GM19035 (cell line): ENCODE data around the gene HERC4.

Experiments
- ATAC-seq: cut with Tn5 transposase; IDR thresholded peaks from one replicate; pipeline ENCODE4 v1.9.1; 2021; ENCODE audit not compliant: unreplicated experiment

The HERC4 gene, protein sequence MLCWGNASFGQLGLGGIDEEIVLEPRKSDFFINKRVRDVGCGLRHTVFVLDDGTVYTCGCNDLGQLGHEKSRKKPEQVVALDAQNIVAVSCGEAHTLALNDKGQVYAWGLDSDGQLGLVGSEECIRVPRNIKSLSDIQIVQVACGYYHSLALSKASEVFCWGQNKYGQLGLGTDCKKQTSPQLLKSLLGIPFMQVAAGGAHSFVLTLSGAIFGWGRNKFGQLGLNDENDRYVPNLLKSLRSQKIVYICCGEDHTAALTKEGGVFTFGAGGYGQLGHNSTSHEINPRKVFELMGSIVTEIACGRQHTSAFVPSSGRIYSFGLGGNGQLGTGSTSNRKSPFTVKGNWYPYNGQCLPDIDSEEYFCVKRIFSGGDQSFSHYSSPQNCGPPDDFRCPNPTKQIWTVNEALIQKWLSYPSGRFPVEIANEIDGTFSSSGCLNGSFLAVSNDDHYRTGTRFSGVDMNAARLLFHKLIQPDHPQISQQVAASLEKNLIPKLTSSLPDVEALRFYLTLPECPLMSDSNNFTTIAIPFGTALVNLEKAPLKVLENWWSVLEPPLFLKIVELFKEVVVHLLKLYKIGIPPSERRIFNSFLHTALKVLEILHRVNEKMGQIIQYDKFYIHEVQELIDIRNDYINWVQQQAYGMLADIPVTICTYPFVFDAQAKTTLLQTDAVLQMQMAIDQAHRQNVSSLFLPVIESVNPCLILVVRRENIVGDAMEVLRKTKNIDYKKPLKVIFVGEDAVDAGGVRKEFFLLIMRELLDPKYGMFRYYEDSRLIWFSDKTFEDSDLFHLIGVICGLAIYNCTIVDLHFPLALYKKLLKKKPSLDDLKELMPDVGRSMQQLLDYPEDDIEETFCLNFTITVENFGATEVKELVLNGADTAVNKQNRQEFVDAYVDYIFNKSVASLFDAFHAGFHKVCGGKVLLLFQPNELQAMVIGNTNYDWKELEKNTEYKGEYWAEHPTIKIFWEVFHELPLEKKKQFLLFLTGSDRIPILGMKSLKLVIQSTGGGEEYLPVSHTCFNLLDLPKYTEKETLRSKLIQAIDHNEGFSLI

DNA sequence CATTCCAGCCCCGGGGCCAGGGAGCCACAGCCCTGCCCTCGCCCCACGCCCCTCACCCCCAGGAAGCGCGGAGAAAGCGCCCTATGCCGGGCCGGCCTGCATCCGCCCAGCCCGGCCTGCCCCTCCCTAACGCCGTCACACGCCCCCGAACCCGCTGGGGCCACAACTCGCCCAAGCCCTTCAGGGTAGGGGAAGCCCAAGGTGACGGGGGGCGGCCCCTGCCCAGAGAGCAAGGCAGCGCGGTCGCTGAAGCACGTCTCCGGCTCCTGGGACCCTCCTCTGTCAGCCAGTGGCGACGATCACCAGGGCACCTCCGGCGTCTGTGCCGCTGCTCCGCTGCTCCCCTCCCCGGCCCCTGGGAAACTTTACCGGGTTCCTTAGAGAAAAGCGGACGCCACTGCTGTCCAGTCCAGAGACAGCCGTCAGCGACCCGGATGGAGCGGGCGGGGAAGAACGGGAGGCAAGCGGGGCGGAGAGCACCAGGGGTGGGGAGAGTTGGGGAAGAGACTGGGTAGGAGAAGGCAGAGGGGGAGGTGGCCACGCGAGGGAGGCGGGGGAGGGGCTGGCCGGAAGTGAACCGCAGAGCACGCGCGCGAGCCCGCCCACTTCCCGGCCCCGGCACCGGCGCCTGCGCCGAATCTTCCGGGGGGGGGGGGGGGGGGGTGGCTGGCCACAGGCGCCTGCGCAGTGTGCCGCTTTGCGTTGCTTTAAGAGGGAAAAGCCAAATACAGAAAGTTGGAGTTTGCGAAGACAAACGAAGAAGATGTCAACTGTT, at the start of gene HERC4:
TSS of gene HERC4 (minus strand) at position 509 of the 775 bp plus-strand sequence. CDS start 2,175 bp downstream, outside the sequence.
- ATAC-seq = peak; percentile 89

DNA sequence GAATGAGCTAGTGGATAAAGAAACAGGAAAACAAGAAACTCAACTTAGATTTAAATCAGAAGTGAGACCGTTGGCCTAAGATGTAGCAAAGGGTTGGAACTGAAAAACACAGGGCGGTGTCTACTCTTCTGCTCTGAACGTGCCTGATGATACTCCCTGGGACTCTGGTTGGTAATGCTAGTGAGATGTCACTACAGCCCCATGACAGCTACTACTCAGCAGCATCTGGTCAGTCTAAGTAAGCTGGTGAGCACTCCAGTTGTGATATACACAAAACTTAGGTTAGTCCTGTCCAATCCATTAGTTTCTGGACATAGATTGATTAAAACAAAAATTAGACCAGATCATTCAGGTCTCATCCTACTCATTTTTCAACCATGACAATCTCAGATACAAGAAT, 49.6 kb upstream of the HERC4 start:
- no peak for ATAC-seq

DNA sequence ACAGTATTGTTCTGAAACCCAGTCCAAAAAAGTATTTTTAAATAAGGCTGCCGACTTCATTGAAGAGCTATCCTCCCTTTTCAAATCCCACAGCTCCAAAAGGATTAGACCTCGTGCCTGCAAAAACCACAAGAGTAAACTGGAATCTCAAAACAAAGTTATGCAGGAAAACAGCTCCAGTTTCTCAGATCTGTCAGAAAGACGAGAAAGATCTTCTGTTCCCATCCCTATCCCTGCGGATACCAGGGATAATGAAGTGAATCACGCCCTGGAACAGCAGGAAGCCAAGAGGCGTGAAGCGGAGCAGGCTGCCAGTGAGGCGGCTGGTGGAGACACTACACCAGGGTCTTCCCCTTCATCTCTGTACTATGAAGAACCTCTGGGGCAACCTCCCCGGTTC, 46.8 kb upstream of the HERC4 start:
- no peak for ATAC-seq

DNA sequence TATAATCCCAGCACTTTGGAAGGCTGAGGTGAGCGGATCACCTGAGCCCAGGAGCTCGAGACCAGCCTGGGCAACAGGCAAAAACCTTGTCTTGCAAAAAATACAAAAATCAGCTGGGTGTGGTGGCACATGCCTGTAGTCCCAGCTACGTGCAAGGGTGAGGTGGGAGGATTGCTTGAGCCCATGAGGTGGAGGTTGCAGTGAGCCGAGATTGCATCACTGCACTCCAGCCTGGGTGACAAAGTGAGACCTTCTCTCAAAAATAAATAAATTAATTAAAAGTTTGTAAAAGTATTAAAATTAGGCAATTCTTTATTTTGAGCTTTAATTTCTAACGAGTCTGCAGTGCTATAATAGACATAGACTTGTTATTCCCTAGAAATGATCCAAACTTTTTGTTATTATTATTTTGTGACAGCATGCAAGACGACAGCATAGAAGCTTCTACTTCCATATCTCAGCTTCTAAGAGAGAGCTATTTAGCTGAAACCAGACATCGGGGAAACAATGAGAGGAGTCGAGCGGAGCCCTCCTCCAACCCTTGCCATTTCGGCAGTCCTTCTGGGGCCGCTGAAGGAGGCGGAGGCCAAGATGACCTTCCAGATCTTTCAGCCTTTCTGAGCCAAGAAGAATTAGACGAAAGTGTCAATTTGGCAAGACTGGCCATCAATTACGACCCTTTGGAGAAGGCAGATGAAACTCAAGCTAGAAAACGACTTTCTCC, 46.1 kb upstream of the HERC4 start:
- ATAC-seq = no peak

DNA sequence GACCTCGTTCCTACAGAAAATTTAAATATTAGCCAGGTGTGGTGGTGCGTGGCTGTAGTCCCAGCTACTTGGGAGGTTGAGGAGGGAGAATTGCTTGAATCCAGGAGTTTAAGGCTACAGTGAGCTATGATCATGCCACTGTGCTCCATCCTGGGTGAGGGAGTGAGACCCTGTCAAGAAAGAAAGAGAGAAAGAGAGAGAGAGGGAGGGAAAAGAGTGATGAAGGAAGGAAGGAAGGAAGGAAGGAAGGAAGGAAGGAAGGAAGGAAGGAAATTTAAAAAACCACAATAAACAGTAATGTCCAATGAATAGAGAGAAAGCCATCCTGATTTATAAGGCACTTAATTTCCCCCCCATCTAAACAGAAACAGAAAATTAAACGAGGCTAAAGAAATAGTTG, 43.6 kb upstream of the HERC4 start:
- no peak for ATAC-seq

DNA sequence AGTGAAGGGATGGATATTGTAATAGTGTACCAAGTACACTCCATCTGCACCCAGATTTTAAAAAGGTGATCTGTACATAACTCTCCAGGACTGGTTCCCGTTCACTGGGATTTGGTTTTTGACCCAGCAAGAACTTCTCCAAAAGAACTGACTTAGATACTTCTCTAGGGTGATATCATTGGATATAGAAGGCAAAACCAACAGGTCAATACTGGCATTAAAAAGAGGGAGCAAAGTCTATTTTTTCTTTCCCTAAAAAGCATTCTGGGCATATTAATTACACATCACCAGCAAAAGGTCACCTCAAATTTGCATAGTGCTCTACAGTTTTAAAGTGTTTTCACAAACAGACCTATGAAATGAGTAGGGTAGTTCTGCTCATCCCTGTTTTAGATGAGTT, 37.8 kb upstream of the HERC4 start:
- no peak for ATAC-seq

DNA sequence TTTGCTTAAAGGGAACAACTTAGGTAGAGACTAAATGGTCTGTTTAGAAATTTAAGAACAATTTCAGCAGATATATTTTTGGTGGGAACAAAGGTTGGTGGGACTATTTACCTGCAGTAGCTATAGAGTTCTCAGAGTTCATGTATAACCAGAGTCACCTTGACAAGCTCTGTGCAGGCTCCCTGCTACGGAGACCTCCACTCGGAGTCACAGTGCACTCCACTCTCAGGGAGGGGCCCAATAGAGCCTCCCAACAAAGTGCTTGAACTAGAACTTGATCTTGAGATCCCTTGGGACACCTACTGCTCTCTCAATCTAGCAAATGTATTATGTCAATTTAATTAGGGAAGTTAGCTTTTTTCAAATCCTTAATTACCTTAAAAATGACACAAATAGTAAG, 36.5 kb upstream of the HERC4 start:
- no peak for ATAC-seq

DNA sequence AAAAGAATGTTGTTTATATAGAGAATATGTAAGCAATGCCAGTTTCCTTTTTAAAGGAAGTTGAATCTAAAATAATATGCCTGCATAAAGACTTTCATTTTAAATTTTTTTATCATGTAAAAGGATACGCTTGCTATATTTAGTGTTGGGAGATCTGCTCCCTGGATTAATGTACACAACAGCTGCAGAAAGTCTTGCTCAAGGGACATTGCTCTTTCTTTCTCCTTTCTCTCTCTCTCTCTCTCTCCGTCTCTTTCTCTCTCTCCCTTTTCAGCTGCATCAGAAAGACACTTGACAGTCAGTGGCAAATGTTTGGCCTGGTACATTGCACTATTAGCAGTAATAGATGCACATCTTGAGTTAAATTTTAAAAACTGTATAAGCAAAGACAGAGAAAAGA, 34.9 kb upstream of the HERC4 start:
- no peak for ATAC-seq

DNA sequence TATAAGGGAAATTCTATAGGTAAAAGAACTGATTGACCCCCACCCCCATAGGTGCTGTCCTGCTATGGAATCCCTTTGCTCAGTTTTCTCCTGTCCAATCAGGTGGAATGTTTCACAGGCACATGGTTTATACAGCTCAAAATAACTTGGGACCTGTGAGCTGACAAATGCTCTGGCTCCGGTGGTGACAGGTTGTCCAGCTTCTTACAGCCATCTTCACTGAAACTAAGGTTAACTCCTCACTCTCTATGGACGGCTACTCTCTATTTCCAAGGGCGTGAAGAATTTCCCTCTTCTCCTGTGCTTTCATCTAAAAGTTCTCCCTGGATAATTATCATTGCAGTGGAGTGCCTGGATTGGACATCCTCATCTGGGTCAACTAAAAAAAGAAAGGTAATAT, 34.2 kb upstream of the HERC4 start, which contains the start of gene MYPN:
TSS of gene MYPN (plus strand) at position 158 of the 400 bp plus-strand sequence. CDS start 11,951 bp downstream, outside the sequence.
- ATAC-seq = no peak

DNA sequence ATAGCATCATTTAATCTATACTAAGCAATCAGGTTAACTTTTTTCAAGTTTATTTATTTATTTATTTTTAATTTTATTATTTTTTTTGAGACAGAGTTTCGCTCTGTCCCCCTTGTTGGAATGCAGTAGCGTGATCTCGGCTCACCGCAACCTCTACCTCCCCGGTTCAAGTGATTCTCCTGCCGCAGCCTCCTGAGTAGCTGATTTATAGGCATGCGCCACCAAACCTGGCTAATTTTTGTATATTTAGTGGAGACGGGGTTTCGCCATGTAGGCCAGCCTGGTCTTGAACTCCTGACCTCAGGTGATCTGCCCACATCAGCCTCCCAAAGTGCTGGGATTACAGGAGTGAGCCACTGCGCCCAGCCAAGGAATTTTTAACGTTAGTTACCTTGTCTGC, 33.6 kb upstream of the HERC4 start:
- no peak for ATAC-seq

DNA sequence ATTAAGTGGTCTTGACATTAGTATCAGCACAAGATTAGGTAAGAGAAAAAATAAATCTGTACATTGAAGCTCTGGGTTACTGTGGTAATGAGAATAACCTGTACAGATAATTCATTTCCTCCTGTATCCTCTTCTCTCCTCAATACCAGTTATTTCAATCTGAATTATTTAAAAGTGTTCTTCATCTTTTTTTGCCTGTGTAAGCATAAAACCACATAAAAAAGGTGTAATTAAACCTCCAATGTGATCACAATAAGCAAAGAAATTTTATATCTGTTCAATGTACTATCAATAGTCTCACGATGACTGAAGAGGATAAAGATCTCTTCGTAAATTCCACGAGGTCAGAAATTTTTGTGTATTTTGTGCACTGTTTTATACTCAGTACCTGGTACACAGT, 33.0 kb upstream of the HERC4 start:
- ATAC-seq = no peak

DNA sequence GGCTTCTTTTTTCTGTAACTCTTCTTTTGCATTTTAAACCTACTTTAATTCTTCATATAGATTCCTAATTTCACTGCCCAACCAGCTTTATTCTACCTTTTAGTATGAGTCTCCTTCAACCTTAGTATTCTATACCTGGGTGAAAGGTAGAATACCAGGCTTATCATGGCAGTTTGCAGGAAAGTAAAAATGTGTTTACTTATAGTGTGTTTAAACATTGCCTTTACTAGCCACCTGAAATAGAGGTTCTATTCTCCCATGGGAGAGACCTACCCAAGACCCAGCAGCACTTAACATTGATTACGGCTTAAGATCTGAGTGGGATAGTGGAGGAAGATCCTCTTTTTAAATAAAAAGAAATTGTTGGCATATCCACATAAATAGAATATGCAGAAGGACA, 32.6 kb upstream of the HERC4 start:
- ATAC-seq = no peak

DNA sequence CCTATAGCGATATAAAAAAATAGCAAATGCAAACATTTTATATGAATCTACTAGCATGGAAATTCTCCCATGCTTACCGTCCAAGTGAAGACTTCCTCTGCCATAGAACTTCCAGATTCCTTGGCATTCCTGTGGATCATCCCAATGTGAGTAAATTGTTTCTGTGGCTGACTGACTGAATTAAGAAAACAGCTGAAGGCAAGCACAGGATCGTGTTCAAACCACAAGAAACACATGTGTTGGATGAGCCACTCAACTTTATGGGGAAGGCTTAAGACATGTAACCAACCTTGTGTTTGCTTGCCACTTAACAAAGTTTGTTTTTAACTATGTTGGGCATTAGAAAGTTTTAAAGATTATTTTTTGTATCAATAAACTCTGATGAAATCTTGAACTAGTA, 31.6 kb upstream of the HERC4 start:
- ATAC-seq = no peak

DNA sequence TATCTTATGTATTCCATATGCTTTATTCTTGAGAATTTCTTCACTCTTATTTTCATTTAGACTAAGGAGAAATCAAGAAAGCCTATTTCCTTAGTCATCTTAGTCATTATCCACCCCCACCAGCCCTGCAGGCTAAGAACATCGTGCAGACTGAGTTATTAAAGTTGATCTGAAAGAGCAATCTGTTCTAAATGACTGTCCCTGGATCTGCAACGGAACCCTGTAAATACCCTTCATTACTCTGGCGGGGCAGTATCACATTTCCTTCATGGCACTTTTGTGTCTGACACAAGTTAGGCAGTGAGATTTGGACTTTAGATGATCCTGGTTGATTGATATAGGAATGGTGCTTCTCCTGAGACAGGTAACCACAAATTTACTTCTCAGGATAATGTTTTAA, 30.7 kb upstream of the HERC4 start:
- no peak for ATAC-seq

DNA sequence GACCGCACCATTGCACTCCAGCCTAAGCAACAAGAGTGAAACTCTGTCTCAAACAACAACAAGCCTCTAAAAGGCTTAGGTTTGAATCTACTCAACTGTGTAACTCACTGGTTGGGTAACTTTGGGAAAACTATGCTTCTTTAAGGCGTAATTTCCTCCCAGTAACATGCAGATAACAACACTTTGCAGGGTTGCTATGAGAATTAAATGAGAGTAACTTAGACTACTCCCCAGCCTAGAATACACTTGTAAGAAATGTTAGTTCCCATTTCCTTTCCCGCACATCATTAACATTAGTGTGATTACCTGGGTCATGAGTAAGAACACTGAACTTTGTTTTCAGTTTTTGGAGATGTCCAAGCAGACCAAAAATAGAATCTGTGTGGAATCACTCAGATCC, 28.8 kb upstream of the HERC4 start:
- ATAC-seq = no peak

DNA sequence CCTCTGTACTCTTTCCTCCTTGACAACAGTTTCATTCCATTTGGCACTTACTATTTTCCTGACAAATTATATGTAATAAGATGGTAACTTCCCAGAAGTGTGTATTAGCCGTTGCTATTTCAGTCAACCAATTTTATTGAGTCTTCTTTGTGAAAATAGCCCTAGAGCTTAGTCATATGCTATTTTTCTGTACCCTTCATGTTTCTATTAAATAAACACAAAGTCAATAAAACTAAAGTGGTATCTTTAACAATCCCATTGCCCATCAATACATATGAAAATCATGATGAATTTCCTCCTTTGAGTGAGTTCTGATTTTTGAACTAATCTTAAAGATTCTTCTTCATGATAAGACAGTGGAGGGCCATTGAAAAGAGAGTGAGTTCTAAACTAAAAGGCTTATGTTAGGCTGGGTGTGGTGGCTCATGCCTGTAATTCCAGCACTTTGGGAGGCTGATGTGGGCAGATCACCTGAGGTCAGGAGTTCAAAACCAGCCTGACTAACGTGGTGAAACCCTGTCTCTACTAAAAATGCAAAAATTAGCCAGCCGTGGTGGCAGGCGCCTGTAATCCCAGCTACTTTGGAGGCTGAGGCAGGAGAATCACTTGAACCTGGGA, 28.3 kb upstream of the HERC4 start:
- no peak for ATAC-seq

DNA sequence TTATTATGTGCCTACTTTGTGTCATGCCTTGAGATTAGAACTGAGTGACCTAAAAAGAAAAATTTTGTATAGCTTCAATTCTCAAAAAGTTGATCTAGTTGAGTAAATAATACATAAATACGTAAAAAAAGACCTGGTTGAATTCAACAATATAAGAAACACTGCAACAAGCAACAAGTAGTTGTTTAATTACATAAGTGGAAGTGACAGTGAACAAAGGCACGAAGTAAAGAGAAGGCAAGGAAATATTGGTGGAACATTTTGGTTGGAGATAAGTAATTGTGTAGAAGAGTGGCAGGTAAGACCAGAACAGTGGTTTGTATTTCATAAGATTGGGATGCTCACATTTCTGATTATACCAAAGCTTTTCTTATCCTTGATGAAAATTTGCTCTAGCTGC, 26.0 kb upstream of the HERC4 start:
- no peak for ATAC-seq

DNA sequence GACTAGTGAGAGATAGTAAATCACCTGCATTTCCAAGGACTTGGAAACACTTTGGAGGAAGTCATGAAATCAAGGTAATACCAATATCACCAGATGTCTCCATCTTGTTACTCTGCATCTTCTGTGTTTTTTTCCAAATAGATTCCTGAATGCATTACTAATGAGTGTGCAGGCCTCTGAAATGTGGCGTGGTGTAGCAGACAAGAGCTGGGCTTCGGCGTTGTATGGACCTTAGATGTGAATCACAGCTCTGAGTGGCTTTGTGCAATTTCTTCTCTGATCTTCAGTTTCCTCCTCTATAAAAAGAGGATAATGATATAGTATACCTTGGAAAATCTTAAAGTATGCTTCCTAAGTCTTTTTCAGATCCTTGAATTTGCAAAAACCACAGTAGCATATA, 24.7 kb upstream of the HERC4 start:
- ATAC-seq = no peak

DNA sequence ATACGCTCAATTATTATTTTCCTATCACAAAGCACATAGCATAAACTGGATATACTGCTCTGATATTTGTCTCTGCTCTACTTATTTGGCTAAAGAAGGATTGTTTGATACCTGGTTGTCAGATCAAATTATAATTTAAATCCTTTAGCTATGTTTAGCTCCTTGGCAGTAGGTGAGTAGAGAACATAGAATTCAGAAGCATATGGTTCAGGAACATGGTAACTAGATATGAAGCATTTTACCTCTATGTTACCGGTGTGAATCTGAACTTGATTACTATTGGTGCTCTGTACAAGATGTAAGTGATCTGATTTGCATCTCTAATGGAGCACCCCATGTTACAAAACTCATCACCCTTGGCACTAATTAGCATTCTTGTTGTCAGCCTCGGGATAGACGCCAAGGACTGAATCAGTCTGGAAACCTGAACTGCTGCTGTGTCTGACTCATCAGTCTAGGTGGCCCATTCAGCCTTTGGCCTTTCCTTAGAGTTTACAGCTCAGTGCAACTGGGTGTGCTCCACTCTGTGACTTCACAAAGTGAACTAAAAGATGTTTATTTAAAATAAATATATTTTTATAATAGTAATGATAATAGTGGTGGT, 21.9 kb upstream of the HERC4 start:
- ATAC-seq = no peak
